ENCODE data around the gene ZNF362. TPM values are rescaled to one million over a fixed set of nuclear protein-coding genes. Genes with fewer than 3 reads are reported as not detected.
"Not testable (repeated sequence)": the region's sequence is repeated elsewhere in the genome, so short reads cannot be mapped to it uniquely, and the experiment has no call there.

ZNF362 gene
- polyA plus RNA-seq, 1 donor, result 27.1 TPM

DNA sequence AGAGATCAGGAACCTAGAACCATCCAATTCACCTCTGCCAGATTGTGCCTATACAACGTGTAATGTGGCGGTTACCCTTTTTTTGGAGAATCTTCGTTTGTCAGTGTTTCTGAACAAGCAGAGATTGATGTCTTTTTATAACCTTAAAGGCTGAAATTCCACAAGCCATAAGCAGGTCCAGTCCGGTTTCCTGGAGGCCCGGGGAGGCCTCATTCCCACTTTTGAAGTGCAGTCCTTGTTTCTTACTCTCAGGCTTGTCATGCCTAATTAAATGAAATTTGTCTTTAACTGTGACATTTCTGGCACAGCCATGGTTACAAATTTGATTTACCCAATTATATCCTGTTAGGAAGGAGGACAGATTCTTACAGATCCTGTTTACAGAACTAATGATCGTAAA lies 27.8 kb downstream of the ZNF362 start:
- H3K27me3 ChIP-seq (ENCODE audit: control insufficient read depth, insufficient read depth, low read length), result no peaks in the 10 kb centered on the region
- no peak overlapping the region for H3K4me3 ChIP-seq (ENCODE audit: low read length)
- H3K9me3 ChIP-seq (ENCODE audit: control insufficient read depth, low read depth, low read length), result no peaks in the 10 kb centered on the region
- WGBS (ENCODE audit: insufficient coverage, low lambda C conversion rate), result 80% methylated on average over 1 of the region's 6 CpGs
- H3K4me1 ChIP-seq (ENCODE audit: control insufficient read depth, insufficient read depth, low read length), result no peaks in the 10 kb centered on the region
- H3K27ac ChIP-seq (ENCODE audit: low read length), result no peak overlapping the region
- H3K36me3 ChIP-seq (ENCODE audit: control insufficient read depth, insufficient read depth, low read length), result peaks cover 61% of the 10 kb centered on the region
- DNase-seq, result no peak

DNA sequence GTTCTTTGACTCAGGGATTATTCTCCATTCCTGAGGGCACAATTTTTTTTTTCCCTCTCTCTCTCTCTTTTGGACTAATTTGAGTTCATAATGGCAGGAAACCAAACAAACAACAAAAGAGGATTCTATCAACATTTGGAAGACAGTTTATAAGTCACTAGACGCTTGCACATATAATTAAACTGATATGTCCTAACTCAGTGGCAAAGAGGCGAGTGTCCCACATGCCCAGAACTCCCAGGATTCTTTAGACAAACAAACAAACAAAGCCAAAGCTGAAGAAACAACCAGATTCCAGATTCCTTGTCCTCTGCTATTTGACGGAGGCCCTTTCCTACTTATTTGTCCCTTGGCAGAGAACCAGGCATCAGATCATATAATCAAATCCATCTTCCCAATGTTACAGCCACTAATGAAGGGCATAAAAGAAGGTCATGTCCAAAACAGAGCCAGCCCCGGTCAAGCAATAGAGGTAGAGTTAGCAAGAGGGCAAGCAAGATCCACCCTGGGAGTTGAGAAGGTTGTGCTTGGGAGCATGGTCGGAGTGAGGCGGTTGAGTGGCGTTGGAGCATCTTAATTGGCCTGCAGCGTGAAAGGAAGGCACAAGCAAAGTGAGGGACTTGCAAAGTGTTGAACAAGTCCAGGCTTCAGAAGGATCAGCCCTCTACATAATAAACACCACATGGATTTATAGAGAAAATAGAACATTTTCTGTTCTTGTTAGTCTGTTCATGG lies 30.3 kb downstream of the ZNF362 start:
- Histone ChIP-seq H3K36me3 (ENCODE audit: control insufficient read depth, insufficient read depth, low read length) (peaks cover 49% of the 10 kb centered on the region), H3K27ac (ENCODE audit: low read length) (no peak overlapping the region), H3K4me1 (ENCODE audit: control insufficient read depth, insufficient read depth, low read length) (no peaks in the 10 kb centered on the region), H3K9me3 (ENCODE audit: control insufficient read depth, low read depth, low read length) (no peaks in the 10 kb centered on the region), H3K4me3 (ENCODE audit: low read length) (no peak overlapping the region), H3K27me3 (ENCODE audit: control insufficient read depth, insufficient read depth, low read length) (no peaks in the 10 kb centered on the region)
- WGBS (ENCODE audit: insufficient coverage, low lambda C conversion rate), result no CpG with 5 or more reads among the region's 8 CpGs
- no peak for DNase-seq

GRCh38 chr1:33287317-33287716 lies 31.0 kb downstream of the ZNF362 start:
- Histone ChIP-seq H3K27ac (ENCODE audit: low read length) (no peak overlapping the region), H3K9me3 (ENCODE audit: control insufficient read depth, low read depth, low read length) (no peaks in the 10 kb centered on the region), H3K4me1 (ENCODE audit: control insufficient read depth, insufficient read depth, low read length) (no peaks in the 10 kb centered on the region), H3K36me3 (ENCODE audit: control insufficient read depth, insufficient read depth, low read length) (peaks cover 43% of the 10 kb centered on the region), H3K27me3 (ENCODE audit: control insufficient read depth, insufficient read depth, low read length) (no peaks in the 10 kb centered on the region), H3K4me3 (ENCODE audit: low read length) (no peak overlapping the region)
- no CpG with 5 or more reads among the region's 2 CpGs for WGBS (ENCODE audit: insufficient coverage, low lambda C conversion rate)
- DNase-seq, result no peak

DNA sequence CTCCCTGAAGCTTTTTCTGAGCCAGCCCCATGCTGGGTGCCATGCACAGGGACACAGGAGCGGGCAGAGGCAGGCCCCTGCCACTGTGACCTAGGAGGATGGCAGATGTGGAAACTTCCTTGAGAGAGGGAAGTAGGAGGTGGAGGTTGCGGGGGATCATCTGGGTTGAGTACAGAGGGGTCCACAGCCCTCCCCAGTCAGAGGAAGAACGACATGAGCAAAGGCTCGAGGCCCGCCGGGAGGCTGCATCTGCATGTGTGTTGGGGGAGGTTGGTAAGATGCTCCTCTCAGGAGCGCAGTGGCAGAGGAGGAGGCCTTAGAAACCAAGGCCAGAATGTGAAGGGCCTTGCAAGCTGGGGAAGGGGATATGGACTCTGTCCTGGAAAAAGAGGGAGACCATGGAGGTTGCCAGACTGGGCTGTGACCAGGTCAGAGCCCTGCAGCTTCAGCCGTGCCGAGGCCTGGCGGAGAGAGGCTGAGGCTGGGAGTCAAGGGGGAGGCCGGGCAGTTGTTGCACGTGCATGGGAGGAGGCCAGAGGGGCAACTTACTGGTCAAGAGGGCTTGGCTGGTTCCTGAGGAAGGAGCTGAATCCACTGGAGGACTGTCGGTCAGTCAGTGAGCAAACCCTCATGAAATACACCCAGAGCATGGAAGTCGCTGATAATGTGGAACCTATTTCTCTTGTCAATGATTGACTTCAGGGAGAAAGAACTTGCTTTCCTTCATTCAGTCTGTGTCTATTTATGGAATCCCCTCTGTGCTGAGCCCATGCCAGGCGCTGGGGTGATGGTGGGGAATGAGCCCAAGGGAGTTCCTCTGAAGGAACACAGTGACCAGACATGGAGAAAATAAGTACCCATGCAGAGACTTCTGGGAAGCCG lies 32.9 kb downstream of the ZNF362 start:
- Histone ChIP-seq H3K9me3 (ENCODE audit: control insufficient read depth, low read depth, low read length) (no peaks in the 10 kb centered on the region), H3K4me1 (ENCODE audit: control insufficient read depth, insufficient read depth, low read length) (no peaks in the 10 kb centered on the region), H3K4me3 (ENCODE audit: low read length) (no peak overlapping the region), H3K27ac (ENCODE audit: low read length) (no peak overlapping the region), H3K27me3 (ENCODE audit: control insufficient read depth, insufficient read depth, low read length) (no peaks in the 10 kb centered on the region), H3K36me3 (ENCODE audit: control insufficient read depth, insufficient read depth, low read length) (peaks cover 42% of the 10 kb centered on the region)
- no peak for DNase-seq
- 100% methylated on average over 1 of the region's 16 CpGs for WGBS (ENCODE audit: insufficient coverage, low lambda C conversion rate)

DNA sequence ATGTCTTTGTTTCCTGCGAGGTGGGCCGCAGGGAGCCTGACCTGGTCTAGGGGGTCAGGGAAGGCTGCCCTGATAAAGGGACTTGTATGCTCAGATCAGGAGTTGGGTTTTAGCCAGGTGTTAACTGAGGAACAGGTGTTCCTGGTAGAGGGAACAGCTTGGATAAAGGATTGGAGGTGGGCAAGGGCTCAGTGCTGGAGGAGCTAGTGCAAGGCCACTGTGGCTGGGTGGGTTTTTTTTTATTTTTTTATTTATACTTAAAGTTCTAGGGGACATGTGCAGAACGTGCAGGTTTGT lies 33.5 kb downstream of the ZNF362 start:
- H3K27me3 ChIP-seq (ENCODE audit: control insufficient read depth, insufficient read depth, low read length), result no peaks in the 10 kb centered on the region
- no CpG with 5 or more reads among the region's 3 CpGs for WGBS (ENCODE audit: insufficient coverage, low lambda C conversion rate)

GRCh38 chr1:33290615-33291014 lies 34.3 kb downstream of the ZNF362 start:
- not testable (repeated sequence) for DNase-seq; H3K4me1 ChIP-seq (ENCODE audit: control insufficient read depth, insufficient read depth, low read length); H3K27me3 ChIP-seq (ENCODE audit: control insufficient read depth, insufficient read depth, low read length); H3K9me3 ChIP-seq (ENCODE audit: control insufficient read depth, low read depth, low read length); H3K4me3 ChIP-seq (ENCODE audit: low read length); H3K27ac ChIP-seq (ENCODE audit: low read length)
- peaks cover 50% of the 10 kb centered on the region for H3K36me3 ChIP-seq (ENCODE audit: control insufficient read depth, insufficient read depth, low read length)
- no CpG with 5 or more reads among the region's 2 CpGs for WGBS (ENCODE audit: insufficient coverage, low lambda C conversion rate)

More for the DNA sequence above, 33.5 kb downstream of the ZNF362 start:
- Histone ChIP-seq H3K9me3 (ENCODE audit: control insufficient read depth, low read depth, low read length) (no peaks in the 10 kb centered on the region), H3K36me3 (ENCODE audit: control insufficient read depth, insufficient read depth, low read length) (peaks cover 48% of the 10 kb centered on the region), H3K4me3 (ENCODE audit: low read length) (no peak overlapping the region), H3K4me1 (ENCODE audit: control insufficient read depth, insufficient read depth, low read length) (no peaks in the 10 kb centered on the region), H3K27ac (ENCODE audit: low read length) (no peak overlapping the region)
- no peak for DNase-seq

GRCh38 chr1:33292726-33293340 lies 36.5 kb downstream of the ZNF362 start:
- H3K4me3 ChIP-seq (ENCODE audit: low read length), result no peak overlapping the region
- H3K36me3 ChIP-seq (ENCODE audit: control insufficient read depth, insufficient read depth, low read length), result peaks cover 50% of the 10 kb centered on the region
- no peak overlapping the region for H3K27ac ChIP-seq (ENCODE audit: low read length)
- no peak for DNase-seq
- H3K27me3 ChIP-seq (ENCODE audit: control insufficient read depth, insufficient read depth, low read length), result no peaks in the 10 kb centered on the region
- no peaks in the 10 kb centered on the region for H3K9me3 ChIP-seq (ENCODE audit: control insufficient read depth, low read depth, low read length)
- peaks cover 3% of the 10 kb centered on the region for H3K4me1 ChIP-seq (ENCODE audit: control insufficient read depth, insufficient read depth, low read length)
- WGBS (ENCODE audit: insufficient coverage, low lambda C conversion rate), result 82% methylated on average over 2 of the region's 13 CpGs

GRCh38 chr1:33294071-33295010 lies 38.0 kb downstream of the ZNF362 start:
- Histone ChIP-seq H3K4me1 (ENCODE audit: control insufficient read depth, insufficient read depth, low read length) (peaks cover 3% of the 10 kb centered on the region), H3K27ac (ENCODE audit: low read length) (no peak overlapping the region), H3K27me3 (ENCODE audit: control insufficient read depth, insufficient read depth, low read length) (no peaks in the 10 kb centered on the region), H3K4me3 (ENCODE audit: low read length) (no peak overlapping the region), H3K9me3 (ENCODE audit: control insufficient read depth, low read depth, low read length) (peaks cover 2% of the 10 kb centered on the region), H3K36me3 (ENCODE audit: control insufficient read depth, insufficient read depth, low read length) (peaks cover 55% of the 10 kb centered on the region)
- WGBS (ENCODE audit: insufficient coverage, low lambda C conversion rate), result no CpG with 5 or more reads among the region's 13 CpGs
- no peak for DNase-seq

DNA sequence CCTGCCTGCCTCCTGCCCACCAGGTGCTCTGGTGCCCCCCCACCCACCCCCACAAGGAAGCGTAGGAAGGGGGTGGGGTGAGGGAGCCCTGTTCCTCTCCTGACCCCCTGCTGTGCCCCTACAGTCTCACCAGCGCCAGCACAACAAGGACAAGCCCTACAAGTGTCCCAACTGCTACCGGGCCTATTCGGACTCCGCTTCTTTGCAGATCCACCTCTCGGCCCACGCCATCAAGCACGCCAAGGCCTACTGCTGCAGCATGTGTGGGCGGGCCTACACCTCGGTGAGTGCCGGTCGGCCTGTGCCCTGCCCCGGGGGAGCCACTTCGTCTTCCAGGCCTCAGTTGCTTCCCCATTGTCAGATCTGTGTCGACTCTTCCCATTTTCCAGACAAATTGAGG lies 38.7 kb downstream of the ZNF362 start:
- peaks cover 2% of the 10 kb centered on the region for H3K9me3 ChIP-seq (ENCODE audit: control insufficient read depth, low read depth, low read length)
- H3K27ac ChIP-seq (ENCODE audit: low read length), result no peak overlapping the region
- peaks cover 3% of the 10 kb centered on the region for H3K4me1 ChIP-seq (ENCODE audit: control insufficient read depth, insufficient read depth, low read length)
- WGBS (ENCODE audit: insufficient coverage, low lambda C conversion rate), result no CpG with 5 or more reads among the region's 15 CpGs
- no peak for DNase-seq
- no peaks in the 10 kb centered on the region for H3K27me3 ChIP-seq (ENCODE audit: control insufficient read depth, insufficient read depth, low read length)
- H3K36me3 ChIP-seq (ENCODE audit: control insufficient read depth, insufficient read depth, low read length), result peaks cover 54% of the 10 kb centered on the region
- H3K4me3 ChIP-seq (ENCODE audit: low read length), result no peak overlapping the region

Data from large intestine (tissue), 3 donors.